ENCODE data around the gene PEF1. TPM values are rescaled to one million over a fixed set of nuclear protein-coding genes. Genes with fewer than 3 reads are reported as not detected.

Gene PEF1
- total RNA-seq, 1 donor from 2014 or later, result 132 TPM

DNA sequence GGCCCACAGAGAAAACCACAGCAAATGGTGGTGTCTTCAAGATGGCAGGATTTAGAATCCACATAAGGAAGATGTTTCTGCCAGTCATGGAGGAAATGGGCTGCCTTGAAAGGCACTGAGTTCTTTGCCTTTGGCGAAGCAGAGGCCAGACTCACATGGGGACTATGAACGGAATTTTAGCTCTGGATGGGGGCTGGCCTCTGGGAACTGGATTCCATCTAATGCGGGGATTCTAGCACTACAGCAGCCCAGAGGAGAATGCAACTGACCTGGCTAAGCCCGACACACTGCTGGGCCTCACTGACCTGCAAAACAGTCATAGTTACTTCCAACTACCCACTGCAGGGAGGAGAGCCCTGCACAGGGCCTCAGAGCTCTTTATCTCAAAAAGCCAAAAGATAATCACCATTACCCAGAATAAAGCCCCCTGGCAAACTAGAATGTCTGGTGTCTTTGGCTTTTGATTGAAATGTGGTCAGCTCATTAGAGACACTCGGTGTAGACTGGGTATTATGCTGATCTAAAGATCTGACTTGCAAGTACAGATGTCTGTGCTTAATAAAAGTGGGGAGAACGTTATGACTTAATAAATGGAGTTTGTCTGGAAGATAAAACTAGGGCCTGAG is 15.6 kb downstream of the PEF1 start:
- no peak for DNase-seq (ENCODE audit: low read depth in 2 of 2)

GRCh38 chr1:31627930-31628559 is 16.6 kb downstream of the PEF1 start:
- no peak for DNase-seq (ENCODE audit: low read depth in 2 of 2)

- no peak for DNase-seq (ENCODE audit: low read depth in 2 of 2)
These were observed 17.3 kb downstream of the PEF1 start for GRCh38 chr1:31627301-31627929.

DNA sequence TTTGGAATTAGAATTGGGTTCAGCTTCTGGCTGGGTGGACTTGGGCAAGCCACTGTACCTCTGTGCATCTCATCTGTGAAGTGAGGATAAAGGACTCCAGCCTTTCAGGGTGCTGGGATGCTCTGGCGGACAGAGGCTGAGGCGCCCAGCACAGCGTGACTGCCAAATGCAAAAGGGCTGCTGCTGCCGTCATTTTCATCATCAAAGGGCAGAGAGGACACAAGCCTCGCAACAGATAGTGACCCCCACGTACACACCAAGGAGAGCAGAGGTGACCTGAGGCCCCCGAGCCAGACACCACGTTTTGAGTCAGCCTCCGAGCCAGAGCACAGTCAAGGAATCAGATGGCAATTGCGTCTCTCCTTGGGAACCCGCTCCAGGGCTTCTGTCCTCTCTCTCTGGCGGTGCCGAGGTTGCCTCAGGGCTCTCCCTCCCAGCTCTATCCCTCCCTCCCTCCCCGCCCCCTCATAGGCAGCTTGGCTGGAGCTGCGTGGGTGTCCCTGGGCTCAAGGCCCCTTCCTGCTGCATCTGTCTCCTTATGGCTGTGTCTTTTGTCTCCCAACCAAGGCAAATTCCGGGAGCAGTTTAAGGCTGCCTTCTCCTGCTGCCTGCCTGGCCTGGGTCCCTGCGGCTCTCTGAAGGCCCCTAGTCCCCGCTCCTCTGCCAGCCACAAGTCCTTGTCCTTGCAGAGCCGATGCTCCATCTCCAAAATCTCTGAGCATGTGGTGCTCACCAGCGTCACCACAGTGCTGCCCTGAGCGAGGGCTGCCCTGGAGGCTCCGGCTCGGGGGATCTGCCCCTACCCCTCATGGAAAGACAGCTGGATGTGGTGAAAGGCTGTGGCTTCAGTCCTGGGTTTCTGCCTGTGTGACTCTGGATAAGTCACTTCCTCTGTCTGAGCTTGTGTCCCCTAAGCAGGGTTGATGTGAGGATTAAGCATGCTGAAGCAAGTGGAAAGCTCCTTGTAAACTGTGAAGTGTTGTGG is 18.2 kb downstream of the PEF1 start:
- peak in 1 of 2 donors; percentile 20 for DNase-seq (ENCODE audit: low read depth in 2 of 2)

DNA sequence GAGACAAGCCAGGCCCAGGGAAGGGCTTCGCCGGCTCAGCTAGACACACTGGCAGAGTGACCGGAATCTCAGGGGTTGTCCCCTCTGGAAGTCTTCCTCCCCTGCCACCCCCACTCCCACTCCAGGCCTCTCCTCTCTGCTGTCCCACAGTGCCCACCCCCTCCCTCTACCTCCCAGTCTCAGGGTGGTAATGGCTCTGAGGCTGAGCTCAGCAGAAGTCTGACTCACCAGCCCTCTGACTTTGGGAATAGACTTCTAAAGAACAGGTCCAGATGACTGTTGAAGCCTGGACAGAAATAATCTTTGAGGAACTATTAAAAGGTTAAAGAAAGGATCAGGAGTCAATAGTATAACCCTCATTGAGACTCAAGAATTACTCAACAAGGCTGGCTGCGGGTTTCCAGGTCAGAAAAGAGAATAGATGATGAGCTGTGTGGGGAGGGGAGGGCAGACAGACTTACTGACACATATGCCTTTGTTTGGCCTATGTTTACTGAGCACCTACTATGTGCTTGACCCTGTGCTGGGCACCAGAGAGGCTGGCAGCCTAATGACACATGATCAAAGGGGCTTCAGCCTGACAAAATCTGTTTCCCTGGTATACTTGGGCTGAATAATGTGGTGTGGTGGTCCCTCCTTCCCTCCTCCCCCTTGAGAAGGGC is 19.0 kb downstream of the PEF1 start:
- DNase-seq (ENCODE audit: low read depth in 2 of 2), result peak in 1 of 2 donors; percentile 34

GRCh38 chr1:31624731-31625514 is 19.8 kb downstream of the PEF1 start:
- DNase-seq (ENCODE audit: low read depth in 2 of 2), result no peak

DNA sequence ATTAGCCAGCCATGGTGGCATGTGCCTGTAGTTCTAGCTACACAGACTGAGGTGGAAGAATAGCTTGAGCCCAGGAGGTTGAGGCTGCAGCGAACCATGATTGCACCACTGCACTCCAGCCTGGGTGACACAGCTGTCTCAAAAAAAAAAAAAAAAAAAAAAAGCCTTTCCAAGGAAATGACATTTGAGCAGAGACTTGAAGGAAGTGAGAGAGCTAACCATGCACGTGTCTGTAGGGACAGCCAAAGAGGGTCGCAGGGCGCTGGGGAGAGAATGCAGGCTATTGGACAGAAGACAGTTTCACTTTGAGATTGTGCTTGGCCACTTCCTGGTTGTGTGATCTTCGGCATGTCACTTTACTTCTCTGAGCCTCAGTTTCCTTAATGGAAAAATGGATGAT is 20.4 kb downstream of the PEF1 start:
- no peak for DNase-seq (ENCODE audit: low read depth in 2 of 2)

DNA sequence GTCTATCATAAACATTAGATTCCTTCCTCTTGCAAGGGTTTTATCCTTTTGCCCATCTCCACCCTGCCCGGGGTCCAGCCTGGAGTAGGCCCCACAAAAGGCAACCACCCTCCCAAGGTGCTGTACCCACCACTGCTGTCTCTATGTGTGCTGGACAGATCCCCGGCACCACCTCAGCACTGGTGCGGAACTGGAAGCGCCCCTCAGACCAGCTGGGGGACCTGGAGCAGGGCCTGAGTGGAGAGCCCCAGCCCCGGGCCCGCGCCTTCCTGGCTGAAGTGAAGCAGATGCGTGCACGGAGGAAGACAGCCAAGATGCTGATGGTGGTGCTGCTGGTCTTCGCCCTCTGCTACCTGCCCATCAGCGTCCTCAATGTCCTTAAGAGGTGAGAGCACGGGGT is 21.3 kb downstream of the PEF1 start:
- DNase-seq (ENCODE audit: low read depth in 2 of 2), result no peak

DNA sequence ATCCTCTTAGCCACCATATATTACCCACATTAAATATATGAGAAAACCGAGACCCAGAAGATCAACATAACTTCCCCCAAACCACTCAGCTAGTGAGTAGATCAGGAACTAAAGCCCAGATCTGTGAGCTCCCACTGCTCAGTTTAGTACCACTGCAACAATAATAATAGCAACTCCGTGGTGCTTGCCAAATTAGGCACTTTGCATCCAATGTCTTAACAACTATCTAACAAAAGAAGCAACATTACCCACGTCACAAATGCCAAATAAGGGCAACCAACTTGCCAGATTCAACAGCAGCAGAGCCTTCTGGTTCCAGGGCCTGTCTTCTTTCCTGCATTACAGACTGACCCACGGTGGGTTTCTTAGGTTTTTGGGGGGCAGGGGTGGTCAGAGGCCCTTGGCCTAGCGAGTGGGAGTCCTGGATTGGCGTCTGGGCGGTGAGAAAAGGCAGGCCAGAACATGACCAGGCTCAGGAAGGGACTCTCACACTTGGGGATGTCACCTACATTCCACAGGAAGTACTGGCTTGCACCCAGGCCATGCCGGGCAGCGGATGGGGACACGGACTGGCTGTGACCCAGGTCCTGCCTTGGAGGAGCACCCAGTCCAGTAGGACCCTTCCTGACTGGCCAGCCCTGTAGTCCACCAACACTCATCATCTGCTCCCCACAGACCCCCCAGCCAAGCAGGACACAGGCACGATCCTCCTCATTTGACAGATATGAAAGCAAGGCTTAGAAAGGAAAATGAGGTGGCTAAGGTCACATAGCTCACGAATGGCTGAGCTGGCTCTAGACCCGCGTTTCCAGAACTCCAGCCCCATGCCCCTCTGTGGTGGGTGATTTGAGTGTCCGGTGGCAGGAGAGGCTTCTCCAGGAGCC is 22.6 kb downstream of the PEF1 start:
- DNase-seq (ENCODE audit: low read depth in 2 of 2), result no peak

GRCh38 chr1:31621498-31621820 is 23.2 kb downstream of the PEF1 start:
- no peak for DNase-seq (ENCODE audit: low read depth in 2 of 2)

DNA sequence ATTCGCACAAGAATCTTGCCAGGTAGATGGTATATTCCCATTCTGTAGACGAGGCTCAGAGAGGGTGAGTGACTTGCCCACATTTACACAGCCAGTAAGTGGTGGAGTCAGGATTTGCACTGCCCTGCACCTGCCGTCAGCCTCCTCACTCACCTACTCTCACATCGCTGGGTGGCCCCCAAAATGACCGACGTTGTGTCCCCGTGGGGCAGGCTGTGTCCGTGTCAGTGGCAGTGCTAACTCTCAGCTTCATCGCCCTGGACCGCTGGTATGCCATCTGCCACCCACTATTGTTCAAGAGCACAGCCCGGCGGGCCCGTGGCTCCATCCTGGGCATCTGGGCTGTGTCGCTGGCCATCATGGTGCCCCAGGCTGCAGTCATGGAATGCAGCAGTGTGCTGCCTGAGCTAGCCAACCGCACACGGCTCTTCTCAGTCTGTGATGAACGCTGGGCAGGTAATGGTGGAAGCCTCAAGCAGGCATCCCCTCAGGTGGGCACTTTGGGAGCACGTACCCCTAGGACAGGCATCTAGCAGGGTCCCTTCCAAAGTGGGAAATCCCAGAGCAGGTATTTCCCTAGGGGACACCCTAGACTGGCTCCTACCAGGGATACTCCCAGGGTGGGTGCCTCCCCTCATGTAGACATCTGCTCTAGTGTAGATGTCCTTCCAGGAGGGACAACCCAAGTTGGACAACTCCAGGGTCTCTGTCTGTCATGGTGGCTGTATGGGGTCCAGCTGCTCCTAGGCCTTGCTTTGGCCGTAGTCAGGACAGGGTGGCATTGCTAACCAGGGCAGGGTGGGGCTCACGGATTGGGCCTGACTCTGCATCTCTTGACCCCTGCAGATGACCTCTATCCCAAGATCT is 23.8 kb downstream of the PEF1 start:
- no peak for DNase-seq (ENCODE audit: low read depth in 2 of 2)

DNA sequence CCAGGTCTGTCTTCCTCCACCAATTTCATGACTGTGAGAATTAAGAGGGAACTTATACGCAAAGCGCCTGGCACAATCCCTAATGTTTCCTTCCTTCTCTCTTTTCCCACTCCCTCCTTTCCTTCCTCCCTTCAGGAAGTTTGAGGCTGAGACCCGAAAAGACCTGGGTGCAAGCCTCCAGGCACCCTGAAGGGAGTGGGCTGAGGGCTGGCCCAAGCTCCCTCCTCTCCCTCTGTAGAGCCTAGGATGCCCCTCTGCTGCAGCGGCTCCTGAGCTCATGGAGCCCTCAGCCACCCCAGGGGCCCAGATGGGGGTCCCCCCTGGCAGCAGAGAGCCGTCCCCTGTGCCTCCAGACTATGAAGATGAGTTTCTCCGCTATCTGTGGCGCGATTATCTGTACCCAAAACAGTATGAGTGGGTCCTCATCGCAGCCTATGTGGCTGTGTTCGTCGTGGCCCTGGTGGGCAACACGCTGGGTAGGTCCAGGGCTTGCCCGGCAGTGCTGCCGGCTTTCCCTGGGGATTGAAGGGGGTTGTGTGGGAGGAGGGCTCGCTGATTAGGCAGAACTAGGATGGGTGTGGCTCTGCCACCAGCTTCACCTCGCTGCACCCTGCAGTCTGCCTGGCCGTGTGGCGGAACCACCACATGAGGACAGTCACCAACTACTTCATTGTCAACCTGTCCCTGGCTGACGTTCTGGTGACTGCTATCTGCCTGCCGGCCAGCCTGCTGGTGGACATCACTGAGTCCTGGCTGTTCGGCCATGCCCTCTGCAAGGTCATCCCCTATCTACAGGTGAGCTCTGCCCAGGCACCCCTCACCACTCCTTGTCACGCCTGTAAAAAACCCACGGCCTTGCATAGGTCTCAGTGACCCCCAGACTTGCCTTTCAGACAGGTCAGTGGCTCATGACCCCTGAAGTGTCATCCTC is 25.5 kb downstream of the PEF1 start:
- no peak for DNase-seq (ENCODE audit: low read depth in 2 of 2)

DNA sequence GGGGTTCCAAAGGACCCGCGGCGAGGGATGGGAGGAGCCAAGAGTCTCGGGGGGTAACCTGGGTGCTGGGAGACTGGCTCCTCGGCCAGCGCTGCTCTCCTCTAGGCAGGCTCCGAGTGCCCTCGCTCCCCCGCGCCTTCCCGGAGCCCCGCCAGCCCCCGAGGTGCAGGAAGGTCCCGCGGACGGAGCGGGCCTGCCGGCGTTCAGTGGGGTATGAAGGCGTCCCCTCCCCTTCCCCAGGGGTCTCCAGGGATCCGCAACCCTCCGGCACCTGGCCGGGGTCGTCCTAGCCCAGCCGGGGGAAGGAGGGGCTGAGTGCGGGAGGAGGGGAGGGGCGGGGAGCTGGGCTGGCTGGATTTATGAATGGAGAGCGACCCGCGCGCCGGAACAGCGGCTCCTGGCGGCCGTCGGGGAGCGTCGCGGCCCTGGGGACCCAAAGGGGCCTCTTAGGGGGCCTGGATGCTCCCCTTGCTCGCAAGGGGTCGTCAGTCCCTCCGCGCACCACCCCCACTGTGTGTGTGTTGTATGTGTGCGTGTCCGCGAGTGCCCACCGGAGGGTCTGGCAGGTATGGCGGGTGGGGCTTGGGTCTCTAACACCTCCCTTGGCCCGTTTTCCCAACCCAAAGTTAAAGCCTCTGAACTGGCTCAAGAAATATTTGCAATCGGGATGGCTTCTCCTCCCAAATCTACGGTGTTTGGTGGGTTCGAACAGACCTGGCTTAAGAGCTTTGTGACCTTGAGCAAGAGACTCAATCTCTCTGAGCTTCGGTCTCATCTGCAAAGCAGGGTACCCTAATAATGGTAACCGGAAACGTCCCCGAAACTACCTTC is 26.5 kb downstream of the PEF1 start:
- peak; percentile 56 to 78 for DNase-seq (ENCODE audit: low read depth in 2 of 2)

- DNase-seq (ENCODE audit: low read depth in 2 of 2), result peak in 1 of 2 donors; percentile 27
These were observed 27.3 kb downstream of the PEF1 start, which contains the start of gene HCRTR1 for GRCh38 chr1:31617218-31617915. Gene HCRTR1 (plus strand): TSS chr1:31617689. CDS start chr1:31619193, 1,504 bp downstream.

GRCh38 chr1:31615939-31616338 is 28.7 kb downstream of the PEF1 start:
- DNase-seq (ENCODE audit: low read depth in 2 of 2), result no peak

GRCh38 chr1:31615414-31615813 is 29.3 kb downstream of the PEF1 start:
- no peak for DNase-seq (ENCODE audit: low read depth in 2 of 2)

All from lung microvascular endothelial cell (primary cell).